CD4-positive, alpha-beta T cell (primary cell): Measurements from ENCODE around the gene TMEM89. TPM values are rescaled to one million over a fixed set of nuclear protein-coding genes. Genes with fewer than 3 reads are reported as not detected.

Experiments
- ATAC-seq: fragments of 200-7000 bp; cut with Tn5 transposase; one replicate; pipeline ENCODE4 v1.10.0; 2022; ENCODE audit warnings: mild to moderate bottlenecking; ENCODE audit not compliant: poor library complexity
- CTCF ChIA-PET: fragments of 350-600 bp; sonication (Branson Sonifier 250); formaldehyde crosslinking; loops from one replicate; lab custom pipeline; 2021; ENCODE audit warnings: antibody characterized with exemption, inconsistent platforms; lab: Charles Lee
- POLR2A ChIA-PET: fragments of 350-600 bp; sonication (Branson Sonifier 250); formaldehyde crosslinking; loops from one replicate; lab custom pipeline; 2021; ENCODE audit warnings: antibody characterized with exemption, inconsistent platforms; lab: Charles Lee
- DNase-seq, 14 experiments: peaks; one replicate each; pipeline ENCODE4 v3.0.0-alpha.2; 2013 to 2020; ENCODE audit warnings: mixed read lengths in 2 of 14
- H3K27ac ChIP-seq, 2 donors: one replicate each; pipeline versions ENCODE4 v1.5.1 to v1.7.0; 2013; ENCODE audit warnings: low read length in 2 of 2, low read depth in 1 of 2, mild to moderate bottlenecking in 1 of 2
- H3K27me3 ChIP-seq, 2 experiments: 1 replicate in 1 of 2; 2 replicates in 1 of 2; pipeline versions ENCODE4 v1.6.1 to v1.7.0; 2013; ENCODE audit warnings: low read length in 2 of 2, control low read depth in 1 of 2, mild to moderate bottlenecking in 1 of 2, moderate library complexity in 1 of 2; ENCODE audit not compliant: insufficient read depth in 2 of 2, control insufficient read depth in 1 of 2
- H3K36me3 ChIP-seq: one replicate; pipeline ENCODE4 v1.6.1; 2013; ENCODE audit warnings: low read length, control low read depth; ENCODE audit not compliant: insufficient read depth
- H3K4me1 ChIP-seq: one replicate; pipeline ENCODE4 v1.6.1; 2013; ENCODE audit warnings: low read length, control low read depth; ENCODE audit not compliant: insufficient read depth
- H3K4me3 ChIP-seq: one replicate; pipeline ENCODE4 v1.5.1; 2013; ENCODE audit warnings: mild to moderate bottlenecking, low read length, moderate library complexity
- H3K9me3 ChIP-seq, 2 experiments: 1 replicate in 1 of 2; 2 replicates in 1 of 2; pipeline versions ENCODE4 v1.6.1 to v1.7.0; 2013; ENCODE audit warnings: low read length in 2 of 2, mild to moderate bottlenecking in 2 of 2, control low read depth in 1 of 2, moderate library complexity in 1 of 2; ENCODE audit not compliant: control insufficient read depth in 1 of 2, insufficient read depth in 1 of 2
- H3K27ac Mint-ChIP-seq: one replicate; pipeline ENCODE4 v1.8.0; 2020; ENCODE audit warnings: mixed read lengths
- H3K27me3 Mint-ChIP-seq: one replicate; pipeline ENCODE4 v1.8.0; 2021; ENCODE audit warnings: mixed read lengths
- H3K36me3 Mint-ChIP-seq: one replicate; pipeline ENCODE4 v1.8.0; 2021; ENCODE audit warnings: low read depth, mixed read lengths
- H3K4me1 Mint-ChIP-seq: one replicate; pipeline ENCODE4 v1.8.0; 2021; ENCODE audit warnings: low read depth, mixed read lengths
- H3K4me3 Mint-ChIP-seq: one replicate; pipeline ENCODE4 v1.8.0; 2020; ENCODE audit warnings: mild to moderate bottlenecking, mixed read lengths
- H3K9me3 Mint-ChIP-seq: one replicate; pipeline ENCODE4 v1.8.0; 2020; ENCODE audit warnings: mixed read lengths
- intact Hi-C, 2 experiments: fragments of 100-400 bp; cut with DNase I in 1 of 2; cut with micrococcal nuclease in 1 of 2; formaldehyde crosslinking; loops; one replicate each; pipeline versions ENCODE4 v1.15.1 to v1.9.0; 2023 to 2025; cut with DNase I, micrococcal nuclease
- total RNA-seq, 174 experiments: library from RNA in 2 of 174; stranded (reverse) in 2 of 174; gene quantifications; one replicate each; pipeline ENCODE4 v1.2.3 and lab custom pipeline; 2021 to 2026
- TF ChIP-seq, protein P1 (sequence below): fragments of 200-600 bp; IDR thresholded peaks from one replicate; pipeline ENCODE4 v1.8.0; 2022; ENCODE audit warnings: antibody characterized with exemption, mild to moderate bottlenecking

TMEM89 gene
- total RNA-seq, 2 experiments from 2014 or later, result not detected

DNA sequence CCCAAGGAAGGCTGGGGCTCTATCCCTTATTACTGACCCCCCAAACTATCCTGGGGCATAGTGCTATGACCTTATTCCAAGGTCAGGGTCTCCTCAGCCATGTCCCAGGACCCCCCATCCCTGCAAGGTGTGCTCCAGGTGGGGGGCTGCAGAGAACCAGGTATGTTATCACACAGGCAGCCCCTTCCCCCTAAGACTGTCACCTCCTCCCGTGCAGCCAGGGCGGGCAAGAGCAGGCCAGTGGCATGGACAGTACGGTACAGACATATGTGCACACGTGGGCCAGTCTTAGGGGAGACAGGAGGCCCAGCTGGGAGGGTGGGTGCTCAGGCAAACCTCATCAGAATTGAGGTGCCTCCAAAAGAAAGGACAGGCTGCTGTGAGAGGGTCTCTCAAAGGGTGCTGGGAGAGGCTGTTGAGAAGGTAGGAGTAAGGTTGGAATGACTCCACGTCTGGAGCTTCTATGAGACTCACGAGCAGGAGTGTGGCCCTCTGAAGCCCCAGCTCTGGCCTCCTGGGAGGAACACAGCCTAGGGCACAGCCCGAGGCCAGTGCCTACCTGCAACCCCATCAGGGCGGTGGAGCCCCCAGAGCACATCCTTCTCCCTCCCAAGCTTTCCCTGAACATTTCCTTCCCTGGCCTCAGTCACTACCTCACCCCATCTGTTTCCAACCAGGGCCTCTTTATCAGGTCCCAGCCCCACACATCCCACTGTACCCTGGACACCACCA lies 24.7 kb downstream of the TMEM89 start:
- CTCF ChIA-PET, result no interaction called here

DNA sequence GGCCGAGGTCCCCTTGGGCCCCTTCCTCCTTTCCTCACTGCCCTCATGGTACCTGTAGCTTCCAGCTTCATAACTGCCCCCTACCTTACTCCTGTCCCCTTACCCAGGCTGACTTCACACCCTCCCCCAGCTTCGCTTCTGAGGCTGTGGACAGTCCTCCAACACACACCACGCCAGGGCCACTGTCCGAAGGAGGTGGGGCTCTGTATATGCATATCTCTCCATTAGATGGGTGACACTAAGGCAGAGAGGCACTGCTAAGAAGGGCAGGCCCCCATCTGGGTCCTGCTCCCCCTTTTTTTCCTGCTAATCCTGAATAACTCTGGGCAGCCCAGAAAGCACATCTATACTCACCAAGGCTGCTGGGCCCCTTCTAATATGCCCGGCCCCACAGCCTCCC lies 25.4 kb downstream of the TMEM89 start:
- H3K27me3 Mint-ChIP-seq, result peaks cover 34% of the 10 kb centered on the region
- Histone ChIP-seq H3K9me3 (peaks cover 0 to 4% of the 10 kb centered on the region in 2 experiments), H3K4me3 (no peak overlapping the region), H3K4me1 (peaks cover 8% of the 10 kb centered on the region), H3K36me3 (peaks cover 32% of the 10 kb centered on the region), H3K27me3 (peaks cover 9 to 33% of the 10 kb centered on the region in 2 experiments), H3K27ac (no peak overlapping the region)
- H3K4me3 Mint-ChIP-seq, result no peak overlapping the region
- DNase-seq (no peak), ATAC-seq (no peak)
- H3K9me3 Mint-ChIP-seq, result no peaks in the 10 kb centered on the region
- intact Hi-C loops, result no loop called here
- POLR2A ChIA-PET, result no interaction called here
- TF ChIP-seq, protein P1, sequence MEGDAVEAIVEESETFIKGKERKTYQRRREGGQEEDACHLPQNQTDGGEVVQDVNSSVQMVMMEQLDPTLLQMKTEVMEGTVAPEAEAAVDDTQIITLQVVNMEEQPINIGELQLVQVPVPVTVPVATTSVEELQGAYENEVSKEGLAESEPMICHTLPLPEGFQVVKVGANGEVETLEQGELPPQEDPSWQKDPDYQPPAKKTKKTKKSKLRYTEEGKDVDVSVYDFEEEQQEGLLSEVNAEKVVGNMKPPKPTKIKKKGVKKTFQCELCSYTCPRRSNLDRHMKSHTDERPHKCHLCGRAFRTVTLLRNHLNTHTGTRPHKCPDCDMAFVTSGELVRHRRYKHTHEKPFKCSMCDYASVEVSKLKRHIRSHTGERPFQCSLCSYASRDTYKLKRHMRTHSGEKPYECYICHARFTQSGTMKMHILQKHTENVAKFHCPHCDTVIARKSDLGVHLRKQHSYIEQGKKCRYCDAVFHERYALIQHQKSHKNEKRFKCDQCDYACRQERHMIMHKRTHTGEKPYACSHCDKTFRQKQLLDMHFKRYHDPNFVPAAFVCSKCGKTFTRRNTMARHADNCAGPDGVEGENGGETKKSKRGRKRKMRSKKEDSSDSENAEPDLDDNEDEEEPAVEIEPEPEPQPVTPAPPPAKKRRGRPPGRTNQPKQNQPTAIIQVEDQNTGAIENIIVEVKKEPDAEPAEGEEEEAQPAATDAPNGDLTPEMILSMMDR, result no peak
- CTCF ChIA-PET, result no interaction called here
- no peak overlapping the region for H3K27ac Mint-ChIP-seq
- peaks cover 40% of the 10 kb centered on the region for H3K36me3 Mint-ChIP-seq
- H3K4me1 Mint-ChIP-seq, result peaks cover 6% of the 10 kb centered on the region

More for the DNA sequence above, 24.7 kb downstream of the TMEM89 start:
- Mint-ChIP-seq H3K9me3 (no peaks in the 10 kb centered on the region), H3K27me3 (peaks cover 31% of the 10 kb centered on the region), H3K4me1 (peaks cover 6% of the 10 kb centered on the region), H3K27ac (no peak overlapping the region), H3K4me3 (no peak overlapping the region), H3K36me3 (peaks cover 47% of the 10 kb centered on the region)
- TF ChIP-seq, protein P1, result no peak
- Histone ChIP-seq H3K4me3 (no peak overlapping the region), H3K36me3 (peaks cover 38% of the 10 kb centered on the region), H3K9me3 (peaks cover 0 to 4% of the 10 kb centered on the region in 2 experiments), H3K27ac (no peak overlapping the region), H3K4me1 (peaks cover 8% of the 10 kb centered on the region), H3K27me3 (peaks cover 7 to 33% of the 10 kb centered on the region in 2 experiments)
- POLR2A ChIA-PET, result no interaction called here
- peak; percentile 9 for ATAC-seq
- no peak for DNase-seq
- intact Hi-C loops, result no loop called here

DNA sequence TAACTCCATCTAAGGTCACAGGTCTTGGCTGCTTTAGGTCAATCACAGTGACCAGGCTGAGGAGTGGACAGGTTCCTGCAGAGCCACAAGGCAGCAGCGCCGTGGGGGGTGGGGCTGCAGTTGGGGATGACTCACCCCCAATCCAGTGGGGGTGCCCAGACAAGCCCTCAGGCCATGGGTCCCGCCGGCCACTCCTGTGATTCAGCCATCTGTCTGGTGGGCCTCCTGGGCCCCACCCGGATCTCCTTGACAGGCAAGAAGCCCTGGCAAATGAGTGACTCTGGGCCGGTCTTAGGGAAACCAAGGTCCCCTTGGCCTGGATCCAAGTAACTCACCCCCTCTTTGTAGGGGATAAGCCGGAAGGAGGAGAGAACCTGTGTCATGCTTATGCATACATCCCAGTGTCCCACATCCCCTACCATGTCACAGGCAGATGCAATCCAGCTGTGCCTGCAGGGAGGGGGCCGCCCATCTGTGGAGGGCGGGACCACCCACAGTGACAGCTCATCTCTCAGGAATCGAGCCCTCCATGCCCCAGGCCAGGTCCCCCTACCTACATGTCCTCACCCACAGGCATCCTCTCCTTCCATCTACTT lies 25.9 kb downstream of the TMEM89 start:
- DNase-seq (peak in 2 of 14 experiments; percentile 48 to 61), ATAC-seq (no peak)
- Histone ChIP-seq H3K27me3 (peaks cover 9 to 33% of the 10 kb centered on the region in 2 experiments), H3K4me1 (peaks cover 8% of the 10 kb centered on the region), H3K27ac (no peak overlapping the region), H3K9me3 (peaks cover 0 to 4% of the 10 kb centered on the region in 2 experiments), H3K36me3 (peaks cover 27% of the 10 kb centered on the region), H3K4me3 (no peak overlapping the region)
- intact Hi-C loops, result no loop called here
- Mint-ChIP-seq H3K27me3 (peaks cover 39% of the 10 kb centered on the region), H3K4me3 (no peak overlapping the region), H3K9me3 (no peaks in the 10 kb centered on the region), H3K4me1 (peaks cover 6% of the 10 kb centered on the region), H3K36me3 (peaks cover 35% of the 10 kb centered on the region), H3K27ac (no peak overlapping the region)
- ChIA-PET POLR2A (no interaction called here), CTCF (no interaction called here)
- TF ChIP-seq, protein P1, result no peak
